ENCODE data around the gene NINJ2. TPM values are rescaled to one million over a fixed set of nuclear protein-coding genes. Genes with fewer than 3 reads are reported as not detected.

The NINJ2 gene
- total and polyA plus RNA-seq, 10 of the 15 experiments (the other 5 are each of a cell fraction or from before 2014, with no cell fraction given), result 8.9 to 51.6 (median 21.3) TPM

DNA sequence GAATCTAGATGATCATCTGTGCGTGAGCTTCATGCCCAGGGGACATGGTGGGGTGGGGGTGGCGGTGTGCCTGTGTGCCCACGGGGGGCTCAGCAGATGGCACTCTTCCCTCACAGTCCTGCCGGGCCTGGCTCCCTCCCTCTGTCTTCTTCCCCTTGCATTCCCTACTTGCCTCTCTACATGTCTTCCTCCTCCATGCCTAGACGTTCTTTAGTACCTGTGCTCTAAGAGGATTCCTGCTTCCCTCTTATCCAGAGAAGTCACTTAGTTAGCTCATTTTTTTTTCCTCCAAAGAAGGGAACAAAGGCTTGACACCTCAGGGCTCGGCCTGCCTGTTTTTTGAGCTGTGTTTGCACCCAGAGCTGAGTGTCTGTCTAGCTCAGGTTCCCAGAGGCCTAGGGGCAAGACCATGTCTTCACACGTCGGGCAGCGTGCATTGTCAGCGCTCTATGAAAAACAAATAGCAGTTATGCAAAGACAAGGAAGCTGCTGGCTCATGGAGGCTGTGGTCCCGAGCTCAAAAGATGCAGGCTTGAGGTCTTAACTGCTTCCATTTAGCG lies 48.8 kb downstream of the NINJ2 start:
- Histone ChIP-seq H3K9me3 (replicated peaks; ENCODE audit: control insufficient read depth, insufficient read depth, low read length) (no peaks in the 10 kb centered on the region), H3K4me3 (no peak overlapping the region), H3K36me3 (ENCODE audit: control insufficient read depth in 2 of 2, insufficient read depth in 2 of 2, low read length in 1 of 2) (no peaks in the 10 kb centered on the region), H3K79me2 (ENCODE audit: control insufficient read depth, insufficient read depth, low read length) (no peaks in the 10 kb centered on the region), H3K9ac (ENCODE audit: control insufficient read depth, insufficient read depth, low read length) (no peak overlapping the region), H2AFZ (ENCODE audit: control insufficient read depth, low read depth, low read length) (peak overlapping the region; percentile 63), H3K27me3 (replicated peaks in 1 of 2; ENCODE audit: control insufficient read depth in 2 of 2, insufficient read depth in 2 of 2, low read length in 1 of 2) (no peaks in the 10 kb centered on the region), H4K20me1 (ENCODE audit: control insufficient read depth, insufficient read depth) (no peaks in the 10 kb centered on the region), H3K4me2 (ENCODE audit: control insufficient read depth, insufficient read depth) (no peak overlapping the region), H3K4me1 (ENCODE audit: control insufficient read depth, insufficient read depth, low read length) (peaks cover 10% of the 10 kb centered on the region), H3K27ac (ENCODE audit: control insufficient read depth, insufficient read depth) (no peak overlapping the region)
- WGBS (ENCODE audit: insufficient coverage, insufficient replicate concordance, low lambda C conversion rate, missing lambda C conversion rate), result 68% methylated on average over 12 of the region's 12 CpGs
- in situ Hi-C loops (cut with MboI), result no loop called here
- intact Hi-C loops (cut with micrococcal nuclease; ENCODE audit: unreplicated experiment), result loop anchor here (1.0 kb wide), 2 partner anchors 137 to 200 kb away; no protein-coding TSS in a partner anchor
- RAD21 ChIA-PET (ENCODE audit: unreplicated experiment), result interaction anchor here (0.6 to 4.1 kb wide), 46 partner anchors 8 to 969 kb away, joined by 3 to 65 read pairs (median 4); partner anchors contain the start of genes RAD52 and WNK1
- no TSS peak for BruUV-seq (replicated peaks)
- peak; percentile 78 for ATAC-seq
- no peak for FAIRE-seq
- CTCF ChIA-PET, result interaction anchor here (0.6 to 4.0 kb wide), 66 partner anchors 8 to 969 kb away, joined by 3 to 85 read pairs (median 4); partner anchors contain the start of genes RAD52 and WNK1
- SMC1A ChIA-PET (ENCODE audit: uncharacterized antibody, unreplicated experiment), result interaction anchor here (0.7 to 5.2 kb wide), 41 partner anchors 9 to 502 kb away, joined by 3 to 71 read pairs (median 5); partner anchors contain the start of genes RAD52 and WNK1
- POLR2A ChIA-PET, result interaction anchor here (0.5 to 2.2 kb wide), 10 partner anchors 8 to 380 kb away, joined by 4 to 18 read pairs (median 6); no protein-coding TSS in a partner anchor
- DNase-seq (ENCODE audit: low read depth, low spot score), result no peak
- TF ChIP-seq TARDBP (IDR thresholded peaks at IDR 0.05; ENCODE audit: borderline replicate concordance) (no peak), ZNF274 (IDR thresholded peaks at IDR 0.05; ENCODE audit: insufficient read depth, insufficient read length) (no peak), BCL11A (IDR thresholded peaks at IDR 0.05; ENCODE audit: low read depth, low read length) (no peak), POLR2AphosphoS2 (IDR thresholded peaks at IDR 0.05; ENCODE audit: low read depth, low read length) (no peak), NR2C1 (IDR thresholded peaks at IDR 0.05) (no peak)
- TF ChIP-seq, protein P1, sequence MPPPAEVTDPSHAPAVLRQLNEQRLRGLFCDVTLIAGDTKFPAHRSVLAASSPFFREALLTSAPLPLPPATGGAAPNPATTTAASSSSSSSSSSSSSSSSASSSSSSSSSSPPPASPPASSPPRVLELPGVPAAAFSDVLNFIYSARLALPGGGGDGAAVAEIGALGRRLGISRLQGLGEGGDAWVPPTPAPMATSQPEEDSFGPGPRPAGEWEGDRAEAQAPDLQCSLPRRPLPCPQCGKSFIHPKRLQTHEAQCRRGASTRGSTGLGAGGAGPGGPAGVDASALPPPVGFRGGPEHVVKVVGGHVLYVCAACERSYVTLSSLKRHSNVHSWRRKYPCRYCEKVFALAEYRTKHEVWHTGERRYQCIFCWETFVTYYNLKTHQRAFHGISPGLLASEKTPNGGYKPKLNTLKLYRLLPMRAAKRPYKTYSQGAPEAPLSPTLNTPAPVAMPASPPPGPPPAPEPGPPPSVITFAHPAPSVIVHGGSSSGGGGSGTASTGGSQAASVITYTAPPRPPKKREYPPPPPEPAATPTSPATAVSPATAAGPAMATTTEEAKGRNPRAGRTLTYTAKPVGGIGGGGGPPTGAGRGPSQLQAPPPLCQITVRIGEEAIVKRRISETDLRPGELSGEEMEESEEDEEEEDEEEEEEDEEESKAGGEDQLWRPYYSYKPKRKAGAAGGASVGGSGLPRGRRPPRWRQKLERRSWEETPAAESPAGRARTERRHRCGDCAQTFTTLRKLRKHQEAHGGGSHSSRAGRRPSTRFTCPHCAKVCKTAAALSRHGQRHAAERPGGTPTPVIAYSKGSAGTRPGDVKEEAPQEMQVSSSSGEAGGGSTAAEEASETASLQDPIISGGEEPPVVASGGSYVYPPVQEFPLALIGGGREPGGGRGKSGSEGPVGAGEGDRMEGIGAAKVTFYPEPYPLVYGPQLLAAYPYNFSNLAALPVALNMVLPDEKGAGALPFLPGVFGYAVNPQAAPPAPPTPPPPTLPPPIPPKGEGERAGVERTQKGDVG (CRISPR knock-in tag; IDR thresholded peaks at IDR 0.05), result no peak
- TF ChIP-seq, protein P2, sequence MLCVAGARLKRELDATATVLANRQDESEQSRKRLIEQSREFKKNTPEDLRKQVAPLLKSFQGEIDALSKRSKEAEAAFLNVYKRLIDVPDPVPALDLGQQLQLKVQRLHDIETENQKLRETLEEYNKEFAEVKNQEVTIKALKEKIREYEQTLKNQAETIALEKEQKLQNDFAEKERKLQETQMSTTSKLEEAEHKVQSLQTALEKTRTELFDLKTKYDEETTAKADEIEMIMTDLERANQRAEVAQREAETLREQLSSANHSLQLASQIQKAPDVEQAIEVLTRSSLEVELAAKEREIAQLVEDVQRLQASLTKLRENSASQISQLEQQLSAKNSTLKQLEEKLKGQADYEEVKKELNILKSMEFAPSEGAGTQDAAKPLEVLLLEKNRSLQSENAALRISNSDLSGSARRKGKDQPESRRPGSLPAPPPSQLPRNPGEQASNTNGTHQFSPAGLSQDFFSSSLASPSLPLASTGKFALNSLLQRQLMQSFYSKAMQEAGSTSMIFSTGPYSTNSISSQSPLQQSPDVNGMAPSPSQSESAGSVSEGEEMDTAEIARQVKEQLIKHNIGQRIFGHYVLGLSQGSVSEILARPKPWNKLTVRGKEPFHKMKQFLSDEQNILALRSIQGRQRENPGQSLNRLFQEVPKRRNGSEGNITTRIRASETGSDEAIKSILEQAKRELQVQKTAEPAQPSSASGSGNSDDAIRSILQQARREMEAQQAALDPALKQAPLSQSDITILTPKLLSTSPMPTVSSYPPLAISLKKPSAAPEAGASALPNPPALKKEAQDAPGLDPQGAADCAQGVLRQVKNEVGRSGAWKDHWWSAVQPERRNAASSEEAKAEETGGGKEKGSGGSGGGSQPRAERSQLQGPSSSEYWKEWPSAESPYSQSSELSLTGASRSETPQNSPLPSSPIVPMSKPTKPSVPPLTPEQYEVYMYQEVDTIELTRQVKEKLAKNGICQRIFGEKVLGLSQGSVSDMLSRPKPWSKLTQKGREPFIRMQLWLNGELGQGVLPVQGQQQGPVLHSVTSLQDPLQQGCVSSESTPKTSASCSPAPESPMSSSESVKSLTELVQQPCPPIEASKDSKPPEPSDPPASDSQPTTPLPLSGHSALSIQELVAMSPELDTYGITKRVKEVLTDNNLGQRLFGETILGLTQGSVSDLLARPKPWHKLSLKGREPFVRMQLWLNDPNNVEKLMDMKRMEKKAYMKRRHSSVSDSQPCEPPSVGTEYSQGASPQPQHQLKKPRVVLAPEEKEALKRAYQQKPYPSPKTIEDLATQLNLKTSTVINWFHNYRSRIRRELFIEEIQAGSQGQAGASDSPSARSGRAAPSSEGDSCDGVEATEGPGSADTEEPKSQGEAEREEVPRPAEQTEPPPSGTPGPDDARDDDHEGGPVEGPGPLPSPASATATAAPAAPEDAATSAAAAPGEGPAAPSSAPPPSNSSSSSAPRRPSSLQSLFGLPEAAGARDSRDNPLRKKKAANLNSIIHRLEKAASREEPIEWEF (IDR thresholded peaks at IDR 0.05; ENCODE audit: insufficient replicate concordance, low read depth, low read length), result no peak
- TF ChIP-seq, protein P3, sequence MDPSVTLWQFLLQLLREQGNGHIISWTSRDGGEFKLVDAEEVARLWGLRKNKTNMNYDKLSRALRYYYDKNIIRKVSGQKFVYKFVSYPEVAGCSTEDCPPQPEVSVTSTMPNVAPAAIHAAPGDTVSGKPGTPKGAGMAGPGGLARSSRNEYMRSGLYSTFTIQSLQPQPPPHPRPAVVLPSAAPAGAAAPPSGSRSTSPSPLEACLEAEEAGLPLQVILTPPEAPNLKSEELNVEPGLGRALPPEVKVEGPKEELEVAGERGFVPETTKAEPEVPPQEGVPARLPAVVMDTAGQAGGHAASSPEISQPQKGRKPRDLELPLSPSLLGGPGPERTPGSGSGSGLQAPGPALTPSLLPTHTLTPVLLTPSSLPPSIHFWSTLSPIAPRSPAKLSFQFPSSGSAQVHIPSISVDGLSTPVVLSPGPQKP (IDR thresholded peaks at IDR 0.05; ENCODE audit: low read depth, low read length), result no peak

All from GM12878 (cell line).